ACC112 (cell line): Measurements from ENCODE around the gene EGLN1.
A peak's percentile ranks its signal among the peaks of the same experiment; 100 is the strongest.
"Not testable (repeated sequence)": the region's sequence is repeated elsewhere in the genome, so short reads cannot be mapped to it uniquely, and the experiment has no call there.

ENCODE experiments used
- H2AFZ ChIP-seq: fragments of 200-600 bp; sonication (generic); one replicate; pipeline ENCODE4 v1.6.0; 2017; ENCODE audit warnings: antibody characterized with exemption, low read length; ENCODE audit not compliant: unreplicated experiment
- H3K27ac ChIP-seq: fragments of 200-600 bp; sonication (generic); 2 replicates; pipeline ENCODE4 v1.5.1; 2014; ENCODE audit warnings: low read depth, mild to moderate bottlenecking, antibody characterized with exemption, low read length, moderate library complexity
- H3K27me3 ChIP-seq: fragments of 200-600 bp; sonication (generic); 2 replicates; pipeline ENCODE4 v1.6.1; 2014; ENCODE audit warnings: mild to moderate bottlenecking, antibody characterized with exemption, low read length, moderate library complexity, mixed read lengths; ENCODE audit not compliant: insufficient read depth
- H3K36me3 ChIP-seq: fragments of 200-600 bp; sonication (generic); 2 replicates; pipeline ENCODE4 v1.6.1; 2016; ENCODE audit warnings: mild to moderate bottlenecking, antibody characterized with exemption, low read length, moderate library complexity, mixed read lengths; ENCODE audit not compliant: insufficient read depth
- H3K4me1 ChIP-seq: fragments of 200-600 bp; sonication (generic); one replicate; pipeline ENCODE4 v1.6.1; 2016; ENCODE audit warnings: low read length, mixed read lengths; ENCODE audit not compliant: insufficient read depth, unreplicated experiment, control insufficient read depth
- H3K4me3 ChIP-seq: fragments of 200-600 bp; sonication (generic); 2 replicates; pipeline ENCODE4 v1.5.1; 2014; ENCODE audit warnings: mild to moderate bottlenecking, low read depth, low read length
- H3K79me2 ChIP-seq: fragments of 200-600 bp; sonication (generic); one replicate; pipeline ENCODE4 v1.6.0; 2016; ENCODE audit warnings: low read length; ENCODE audit not compliant: control insufficient read depth, unreplicated experiment, insufficient read depth

Gene EGLN1

DNA sequence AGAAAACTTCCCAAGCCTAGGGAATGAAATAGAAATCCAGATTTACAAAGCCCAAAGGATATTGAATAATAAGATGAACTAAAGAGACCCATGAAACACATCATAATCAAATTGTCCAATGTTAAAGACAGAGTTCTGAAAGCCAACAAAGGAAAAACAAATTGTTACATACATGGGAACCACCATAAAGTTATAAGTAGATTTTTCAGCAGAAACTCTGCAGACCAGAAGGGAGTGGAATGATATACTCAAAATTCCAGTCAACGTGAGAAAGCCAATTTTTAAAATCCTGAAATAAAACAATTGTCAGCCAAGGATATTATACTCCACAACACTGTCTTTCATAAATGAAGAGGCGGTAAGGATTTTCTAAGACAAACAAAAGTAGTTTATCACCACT, 22.0 kb upstream of the EGLN1 start:
- Histone ChIP-seq H2AFZ (no peak overlapping the region), H3K36me3 (no peaks in the 10 kb centered on the region), H3K27ac (no peak overlapping the region), H3K4me1 (no peaks in the 10 kb centered on the region), H3K79me2 (no peaks in the 10 kb centered on the region), H3K4me3 (no peak overlapping the region), H3K27me3 (0 out of 2 replicates have a peak, but pooled peaks cover 10% of the 10 kb centered on the region)

DNA sequence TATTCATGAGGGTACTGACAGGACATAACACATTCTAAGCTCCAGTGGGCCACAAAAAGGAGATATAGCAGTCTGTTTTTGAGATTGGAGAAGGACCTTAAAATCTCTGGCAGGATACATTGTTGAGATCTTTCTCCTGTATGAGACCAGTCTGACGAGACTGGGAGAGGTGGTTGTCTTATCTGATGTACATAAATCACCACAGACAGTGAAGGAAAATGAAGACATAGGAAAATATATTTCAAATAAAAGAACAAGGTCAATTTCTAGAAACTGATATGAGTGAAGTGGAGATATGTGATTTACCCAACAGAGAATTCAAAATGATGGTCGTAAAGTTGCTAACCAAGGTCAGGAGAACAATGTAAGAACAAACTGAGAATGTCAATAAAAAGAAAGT, 21.3 kb upstream of the EGLN1 start:
- H2AFZ ChIP-seq: no peak overlapping the region
- H3K4me3 ChIP-seq: no peak overlapping the region
- H3K27ac ChIP-seq: no peak overlapping the region
- H3K4me1 ChIP-seq: no peaks in the 10 kb centered on the region
- 0 out of 2 replicates have a peak, but pooled peaks cover 10% of the 10 kb centered on the region for H3K27me3 ChIP-seq
- no peaks in the 10 kb centered on the region for H3K79me2 ChIP-seq
- no peaks in the 10 kb centered on the region for H3K36me3 ChIP-seq

DNA sequence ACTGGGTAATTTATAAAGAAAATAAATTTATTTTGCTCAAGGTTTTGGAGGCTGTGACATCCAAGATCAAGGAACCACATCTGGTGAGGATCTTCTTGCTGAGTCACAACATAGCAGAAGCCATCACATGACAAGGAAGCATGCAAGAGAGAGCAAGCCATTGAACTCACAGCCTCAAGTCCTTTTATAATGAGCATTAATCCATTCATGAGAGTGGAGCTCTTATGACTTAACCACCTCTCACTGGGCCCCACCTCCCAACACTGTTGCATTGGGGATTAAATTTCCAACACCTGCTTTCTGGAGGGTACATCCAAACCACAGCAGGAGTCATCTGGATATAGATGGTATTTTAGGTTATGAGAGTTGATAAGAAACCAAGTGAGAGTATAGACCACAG, 20.6 kb upstream of the EGLN1 start:
- H3K27me3 ChIP-seq: 0 out of 2 replicates have a peak, but pooled peaks cover 10% of the 10 kb centered on the region
- H3K36me3 ChIP-seq: no peaks in the 10 kb centered on the region
- no peak overlapping the region for H3K4me3 ChIP-seq
- no peak overlapping the region for H2AFZ ChIP-seq
- no peak overlapping the region for H3K27ac ChIP-seq
- H3K4me1 ChIP-seq: no peaks in the 10 kb centered on the region
- no peaks in the 10 kb centered on the region for H3K79me2 ChIP-seq

DNA sequence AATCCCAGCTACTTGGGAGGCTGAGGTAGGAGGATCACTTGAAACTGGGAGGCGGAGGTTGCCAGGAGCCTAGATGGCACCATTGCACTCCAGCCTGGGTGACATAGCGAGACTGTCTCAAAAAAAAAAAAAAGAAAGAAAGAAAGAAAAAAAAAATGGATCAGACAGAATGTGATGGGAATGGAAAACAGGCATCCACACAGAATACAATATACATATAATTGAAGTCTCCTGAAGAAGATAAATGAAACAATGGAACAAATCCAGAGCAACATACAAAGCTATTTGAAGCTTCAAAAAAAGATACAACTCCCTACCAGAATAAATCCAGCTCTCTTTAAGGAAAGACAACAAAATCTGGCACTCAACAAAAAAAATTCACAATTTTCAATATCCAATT, 10.9 kb upstream of the EGLN1 start:
- Histone ChIP-seq H3K27me3 (no peaks in the 10 kb centered on the region), H3K27ac (no peak overlapping the region), H3K4me3 (no peak overlapping the region), H3K36me3 (no peaks in the 10 kb centered on the region), H2AFZ (no peak overlapping the region), H3K79me2 (no peaks in the 10 kb centered on the region), H3K4me1 (no peaks in the 10 kb centered on the region)

DNA sequence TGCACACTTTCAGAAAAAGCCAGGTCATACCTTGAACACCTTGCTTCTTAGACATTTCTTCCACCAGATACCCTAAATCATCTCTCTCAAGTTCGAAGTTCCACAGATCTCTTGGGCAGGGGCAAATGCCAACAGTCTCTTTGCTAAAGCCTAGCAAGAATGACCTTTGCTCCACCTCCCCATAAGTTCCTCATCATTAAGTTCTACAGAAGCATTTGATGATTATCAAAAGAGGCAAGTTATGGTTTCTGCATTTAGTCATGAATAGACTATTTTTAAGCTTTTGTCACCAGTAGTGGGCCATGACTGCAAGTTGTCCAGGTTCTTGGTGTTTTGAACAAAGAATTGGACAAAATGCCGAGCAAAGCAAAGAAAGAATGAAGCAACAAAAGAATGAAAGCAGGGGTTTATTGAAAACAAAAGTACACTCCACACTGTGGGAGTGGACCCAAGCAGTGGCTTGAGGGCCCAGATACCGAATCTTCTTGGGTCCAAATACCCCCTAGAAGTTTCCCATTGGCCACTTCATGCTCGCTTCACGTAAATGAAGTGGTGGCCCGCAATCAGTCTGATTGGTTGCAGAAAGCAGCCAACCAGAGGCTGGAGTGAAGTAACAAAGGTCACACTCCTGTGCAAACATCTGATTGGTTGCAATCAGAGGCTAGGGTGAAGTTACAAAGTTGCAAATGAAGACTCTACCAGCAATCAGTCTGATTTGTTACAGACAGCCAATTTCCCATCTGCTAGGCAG, 9.8 kb upstream of the EGLN1 start:
- Histone ChIP-seq H3K27ac (no peak overlapping the region), H3K36me3 (no peaks in the 10 kb centered on the region), H2AFZ (no peak overlapping the region), H3K27me3 (no peaks in the 10 kb centered on the region), H3K79me2 (no peaks in the 10 kb centered on the region), H3K4me3 (no peak overlapping the region), H3K4me1 (no peaks in the 10 kb centered on the region)

DNA sequence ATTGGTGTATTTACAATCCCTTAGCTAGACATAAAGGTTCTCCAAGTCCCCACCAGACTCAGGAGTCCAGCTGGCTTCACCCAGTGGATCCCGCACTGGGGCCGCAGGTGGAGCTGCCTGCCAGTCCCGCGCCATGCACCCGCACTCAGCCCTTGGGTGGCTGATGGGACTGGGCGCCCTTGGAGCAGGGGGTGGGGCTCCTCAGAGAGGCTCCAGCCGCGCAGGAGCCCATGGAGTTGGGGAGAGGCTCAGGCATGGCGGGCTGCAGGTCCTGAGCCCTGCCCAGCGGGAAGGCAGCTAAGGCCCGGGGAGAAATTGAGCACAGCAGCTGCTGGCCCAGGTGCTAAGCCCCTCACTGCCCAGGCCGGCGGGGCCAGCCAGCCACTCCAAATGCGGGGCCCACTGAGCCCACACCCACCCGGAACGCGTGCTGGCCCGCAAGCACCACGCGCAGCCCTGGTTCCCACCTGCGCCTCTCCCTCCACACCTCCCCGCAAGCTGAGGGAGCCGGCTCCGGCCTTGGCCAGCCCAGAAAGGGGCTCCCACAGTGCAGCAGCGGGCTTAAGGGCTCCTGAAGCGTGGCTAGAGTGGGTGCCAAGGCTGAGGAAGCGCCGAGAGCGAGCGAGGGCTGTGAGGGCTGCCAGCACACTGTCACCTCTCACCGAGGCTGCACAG, 8.7 kb upstream of the EGLN1 start:
- not testable (repeated sequence) for H3K27ac ChIP-seq, H3K27me3 ChIP-seq, H2AFZ ChIP-seq, H3K36me3 ChIP-seq, H3K4me3 ChIP-seq, H3K79me2 ChIP-seq, H3K4me1 ChIP-seq

DNA sequence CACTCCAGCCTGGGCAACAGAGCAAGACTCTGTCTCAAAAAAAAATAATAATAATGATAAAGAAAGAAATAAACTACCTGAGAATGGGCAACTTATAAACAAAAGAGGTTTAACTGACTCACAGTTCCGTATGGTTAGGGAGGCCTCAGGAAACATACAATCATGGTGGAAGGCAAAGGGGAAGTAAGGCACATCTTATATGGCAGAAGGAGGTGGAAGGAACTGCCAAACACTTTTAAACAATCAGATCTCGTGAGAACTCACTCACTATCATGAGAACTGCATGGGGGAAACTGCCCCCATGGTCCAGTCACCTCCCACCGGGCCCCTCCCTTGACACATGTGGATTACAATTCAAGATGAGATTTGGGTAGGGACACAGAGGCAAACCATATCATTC, 6.3 kb upstream of the EGLN1 start:
- Histone ChIP-seq H3K4me1 (peaks cover 12% of the 10 kb centered on the region), H3K36me3 (no peaks in the 10 kb centered on the region), H2AFZ (no peak overlapping the region), H3K79me2 (no peaks in the 10 kb centered on the region), H3K4me3 (no peak overlapping the region), H3K27me3 (no peaks in the 10 kb centered on the region), H3K27ac (no peak overlapping the region)

DNA sequence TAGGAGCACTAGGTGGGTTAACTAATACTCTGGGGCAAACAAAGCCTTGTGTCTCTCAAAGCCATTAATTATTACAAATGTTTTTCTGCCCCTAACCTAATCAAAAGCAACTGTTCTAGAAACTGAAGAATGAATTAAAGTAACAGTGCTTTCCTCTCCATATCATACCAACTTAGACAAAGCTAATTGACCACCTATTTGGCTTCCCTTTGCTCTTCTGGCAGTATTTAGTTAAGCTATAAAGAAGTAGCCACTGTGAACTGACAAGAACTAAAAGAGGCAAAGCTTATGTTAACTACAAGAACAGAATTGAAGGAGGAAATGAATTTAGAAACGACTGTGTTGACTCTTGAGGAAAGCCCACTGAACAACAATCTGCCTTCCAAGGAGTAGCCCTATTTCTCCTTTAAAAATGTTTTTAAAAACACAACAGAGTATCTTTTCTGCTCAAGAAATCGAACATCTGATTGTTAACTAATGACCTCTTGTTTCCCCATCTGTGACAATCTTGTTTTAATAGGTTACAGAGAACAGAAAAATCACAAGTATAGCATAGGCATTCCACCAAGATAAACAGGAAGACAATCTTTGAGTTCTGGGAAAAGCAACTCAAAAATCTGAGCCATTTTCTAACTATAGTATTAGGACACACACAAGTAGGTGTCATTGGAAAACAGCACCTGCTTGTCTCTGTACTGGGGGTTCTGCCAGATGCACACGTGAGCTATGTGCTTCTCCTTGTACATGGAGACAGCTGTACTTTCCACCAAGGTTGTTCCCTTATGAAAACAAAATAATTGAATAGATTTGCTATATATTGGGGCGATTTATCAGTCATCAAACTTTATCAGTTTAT, 3.1 kb upstream of the EGLN1 start:
- peak overlapping the region; percentile 35 for H2AFZ ChIP-seq

DNA sequence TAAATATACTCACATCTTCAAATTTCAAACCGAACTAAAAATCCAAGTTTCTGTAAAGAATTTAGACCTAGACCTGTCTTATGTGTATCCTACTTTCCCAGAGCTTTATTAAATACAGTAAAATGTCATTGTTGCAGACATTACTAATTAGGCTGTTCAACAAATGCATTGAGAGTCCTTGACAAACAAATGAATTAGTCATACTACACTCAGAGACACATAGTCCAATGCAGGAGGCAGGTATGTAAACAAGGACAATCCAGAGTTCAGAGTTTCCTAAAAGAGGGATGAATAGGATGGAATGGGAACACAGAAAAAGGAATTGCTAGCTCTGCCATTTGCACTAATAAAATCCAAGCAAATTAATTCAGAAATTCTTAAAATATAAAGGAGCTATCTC, 1.6 kb upstream of the EGLN1 start:
- Histone ChIP-seq H3K4me3 (no peak overlapping the region), H2AFZ (no peak overlapping the region), H3K79me2 (peaks cover 30% of the 10 kb centered on the region), H3K36me3 (no peaks in the 10 kb centered on the region), H3K4me1 (peaks cover 23% of the 10 kb centered on the region), H3K27ac (no peak overlapping the region), H3K27me3 (no peaks in the 10 kb centered on the region)

More for the DNA sequence above, 3.1 kb upstream of the EGLN1 start:
- peaks cover 18% of the 10 kb centered on the region for H3K4me1 ChIP-seq
- H3K36me3 ChIP-seq: no peaks in the 10 kb centered on the region
- H3K27me3 ChIP-seq: no peaks in the 10 kb centered on the region
- H3K27ac ChIP-seq: no peak overlapping the region
- peaks cover 15% of the 10 kb centered on the region for H3K79me2 ChIP-seq
- no peak overlapping the region for H3K4me3 ChIP-seq

DNA sequence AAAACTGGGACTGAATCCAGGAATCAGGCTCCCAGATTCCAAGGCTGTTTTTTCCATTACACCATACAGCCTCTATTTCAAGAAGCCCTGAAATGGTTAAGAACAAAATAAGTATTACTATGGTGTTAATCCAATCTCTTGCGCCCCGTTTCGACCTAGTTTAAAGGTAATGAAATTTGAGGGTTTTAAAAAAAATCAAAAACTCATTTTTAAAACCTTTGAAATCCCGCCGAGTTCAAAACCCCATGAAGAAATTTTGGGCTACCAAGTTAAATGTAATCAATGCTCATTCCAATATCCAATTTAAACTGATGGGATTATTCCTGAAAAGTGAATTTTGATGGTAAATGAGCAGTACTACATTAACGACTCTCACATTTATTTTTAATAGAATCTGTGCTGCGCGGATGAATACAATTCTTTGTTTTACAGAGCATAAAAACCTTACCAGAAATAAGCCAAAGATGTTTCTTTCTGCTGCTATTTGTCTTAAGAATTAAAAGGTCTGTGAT, 767 bp upstream of the EGLN1 start:
- H3K4me1 ChIP-seq: peaks cover 31% of the 10 kb centered on the region
- H3K27ac ChIP-seq: peak overlapping the region; percentile 78

More for the DNA sequence above, 767 bp upstream of the EGLN1 start:
- Histone ChIP-seq H3K79me2 (peaks cover 38% of the 10 kb centered on the region), H2AFZ (peak overlapping the region; percentile 68), H3K36me3 (no peaks in the 10 kb centered on the region), H3K4me3 (peak overlapping the region; percentile 97), H3K27me3 (no peaks in the 10 kb centered on the region)
